Lower leg skin (tissue), 3 donors: ENCODE data around the gene CIAO1.

Source experiments
- POLR2A ChIP-seq, 2 donors: fragments of 450-650 bp; IDR thresholded peaks; one replicate each; pipeline ENCODE4 v1.6.1; 2016 to 2017; ENCODE audit warnings: antibody characterized with exemption in 2 of 2, mild to moderate bottlenecking in 1 of 2, moderate library complexity in 1 of 2
- TF ChIP-seq, protein P1 (sequence below), 3 donors: fragments of 450-650 bp; IDR thresholded peaks; one replicate each; pipeline ENCODE4 v1.5.1; 2016; ENCODE audit warnings: antibody characterized with exemption in 3 of 3, mild to moderate bottlenecking in 3 of 3, moderate library complexity in 2 of 3

DNA sequence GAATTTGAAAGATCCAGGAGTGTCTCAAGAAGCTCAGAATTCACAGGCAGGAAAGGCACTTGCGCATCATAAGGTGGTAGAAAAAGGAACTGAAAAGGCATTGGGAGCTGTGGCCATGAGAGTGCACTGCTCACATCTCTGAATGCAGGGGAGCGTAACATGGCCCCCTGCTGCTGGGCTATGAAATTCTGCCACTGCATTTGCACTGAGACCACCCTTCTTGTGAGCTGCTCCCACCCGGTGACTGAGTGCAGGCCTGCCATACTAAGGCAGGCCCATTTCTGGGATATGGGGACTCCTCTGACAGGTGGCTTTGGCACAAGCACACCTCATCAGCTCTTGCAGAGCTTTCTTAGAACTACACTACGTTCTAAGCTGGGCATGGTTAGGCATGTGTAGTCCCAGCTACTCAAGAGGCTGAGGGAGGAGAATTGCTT, 32.1 kb upstream of the CIAO1 start:
- TF ChIP-seq, protein P1, sequence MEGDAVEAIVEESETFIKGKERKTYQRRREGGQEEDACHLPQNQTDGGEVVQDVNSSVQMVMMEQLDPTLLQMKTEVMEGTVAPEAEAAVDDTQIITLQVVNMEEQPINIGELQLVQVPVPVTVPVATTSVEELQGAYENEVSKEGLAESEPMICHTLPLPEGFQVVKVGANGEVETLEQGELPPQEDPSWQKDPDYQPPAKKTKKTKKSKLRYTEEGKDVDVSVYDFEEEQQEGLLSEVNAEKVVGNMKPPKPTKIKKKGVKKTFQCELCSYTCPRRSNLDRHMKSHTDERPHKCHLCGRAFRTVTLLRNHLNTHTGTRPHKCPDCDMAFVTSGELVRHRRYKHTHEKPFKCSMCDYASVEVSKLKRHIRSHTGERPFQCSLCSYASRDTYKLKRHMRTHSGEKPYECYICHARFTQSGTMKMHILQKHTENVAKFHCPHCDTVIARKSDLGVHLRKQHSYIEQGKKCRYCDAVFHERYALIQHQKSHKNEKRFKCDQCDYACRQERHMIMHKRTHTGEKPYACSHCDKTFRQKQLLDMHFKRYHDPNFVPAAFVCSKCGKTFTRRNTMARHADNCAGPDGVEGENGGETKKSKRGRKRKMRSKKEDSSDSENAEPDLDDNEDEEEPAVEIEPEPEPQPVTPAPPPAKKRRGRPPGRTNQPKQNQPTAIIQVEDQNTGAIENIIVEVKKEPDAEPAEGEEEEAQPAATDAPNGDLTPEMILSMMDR (IDR thresholded peaks at IDR 0.05), result no peak
- no peak for TF ChIP-seq POLR2A (IDR thresholded peaks at IDR 0.05)
